Stimulated activated CD8-positive, alpha-beta memory T cell treated with anti-CD3 and anti-CD28 coated beads, Interleukin-15, amount 100 ng/mL, for 24 hours (primary cell): Measurements from ENCODE around the gene PAXX.

Experiments
- DNase-seq: peaks from one replicate; pipeline ENCODE4 v3.0.0-alpha.2; 2020; ENCODE audit warnings: low read depth

PAXX gene

GRCh38 chr9:137034039-137034708, 42.0 kb downstream of the PAXX start:
- no peak for DNase-seq

- DNase-seq, result peak; percentile 77
Measured at GRCh38 chr9:137034709-137035506, 42.7 kb downstream of the PAXX start.

GRCh38 chr9:137035507-137035834, 43.2 kb downstream of the PAXX start:
- no peak for DNase-seq

GRCh38 chr9:137035937-137036336, 43.7 kb downstream of the PAXX start:
- DNase-seq, result no peak

GRCh38 chr9:137037035-137037434, 44.8 kb downstream of the PAXX start:
- DNase-seq, result no peak

GRCh38 chr9:137037483-137037882, 45.3 kb downstream of the PAXX start:
- no peak for DNase-seq

- DNase-seq, result no peak
Measured at GRCh38 chr9:137038916-137039315, 46.7 kb downstream of the PAXX start.

GRCh38 chr9:137039611-137040366, 47.6 kb downstream of the PAXX start:
- DNase-seq, result no peak

- no peak for DNase-seq
Measured at GRCh38 chr9:137040568-137040967, 48.3 kb downstream of the PAXX start.

GRCh38 chr9:137041124-137041523, 48.9 kb downstream of the PAXX start:
- DNase-seq, result no peak

GRCh38 chr9:137042751-137043727, 50.8 kb downstream of the PAXX start:
- DNase-seq, result no peak
